ENCODE measurements around the gene NRAP. TPM values are rescaled to one million over a fixed set of nuclear protein-coding genes. Genes with fewer than 3 reads are reported as not detected.

Gene NRAP
- total RNA-seq, 1 experiment from 2014 or later, result not detected

DNA sequence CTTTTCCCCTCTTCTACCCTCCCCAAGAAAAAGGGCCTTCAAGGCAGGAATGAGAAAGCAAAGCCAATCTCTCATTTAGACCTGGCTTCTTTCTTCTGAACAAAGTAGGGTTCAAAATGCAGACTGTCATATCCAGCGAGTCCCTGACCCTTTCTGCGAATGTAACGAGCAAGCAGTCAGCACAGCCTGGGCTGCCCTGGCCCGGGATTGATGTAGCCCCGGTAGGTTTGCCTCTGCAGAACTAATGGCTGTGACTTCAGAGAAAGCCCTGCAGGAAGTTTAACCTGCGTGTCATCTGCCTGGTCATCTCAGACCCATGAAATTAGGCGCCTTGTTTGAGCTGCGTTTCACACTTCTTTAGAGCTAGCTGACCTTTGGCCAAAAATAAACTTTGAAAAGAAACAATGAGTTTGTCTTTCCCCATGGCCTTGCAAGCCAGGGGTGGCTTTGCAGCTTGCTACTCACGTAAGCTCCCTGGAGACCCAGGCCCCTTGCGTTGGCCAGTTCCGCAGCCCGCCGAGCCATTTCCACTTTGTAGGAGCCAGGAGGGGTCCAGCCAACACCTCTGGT lies 74.6 kb downstream of the NRAP start:
- H3K4me3 ChIP-seq (ENCODE audit: low read depth in 2 of 2, low read length in 2 of 2), result no peak overlapping the region
- CTCF ChIA-PET, result interaction anchor here (0.6 kb wide), 1 partner anchor 522 kb away, joined by 3 read pairs; no protein-coding TSS in a partner anchor
- ATAC-seq (no peak), DNase-seq (ENCODE audit: low read depth, low spot score) (no peak)
- H3K36me3 ChIP-seq (ENCODE audit: control insufficient read depth, insufficient read depth, low read length), result no peaks in the 10 kb centered on the region
- POLR2A ChIA-PET, result no interaction called here
- H3K4me1 ChIP-seq (ENCODE audit: control insufficient read depth, insufficient read depth, low read length), result no peaks in the 10 kb centered on the region
- BruUV-seq (replicated peaks), result no TSS peak
- intact Hi-C loops (cut with micrococcal nuclease; ENCODE audit: unreplicated experiment) (no loop called here), in situ Hi-C loops (cut with HindIII; ENCODE audit: low pct_unique_long_range_greater_than_20kb, low sequenced_read_pairs) (no loop called here)
- TF ChIP-seq TCF7L2 (IDR thresholded peaks at IDR 0.05; ENCODE audit: low read depth, low read length) (no peak), POLR2AphosphoS5 (IDR thresholded peaks at IDR 0.05; ENCODE audit: low read depth, low read length) (no peak), CTCF (IDR thresholded peaks at IDR 0.05) (no peak), SIN3A (IDR thresholded peaks at IDR 0.05; ENCODE audit: borderline replicate concordance, insufficient read depth, low read depth, low read length) (no peak)
- TF ChIP-seq, protein P1, sequence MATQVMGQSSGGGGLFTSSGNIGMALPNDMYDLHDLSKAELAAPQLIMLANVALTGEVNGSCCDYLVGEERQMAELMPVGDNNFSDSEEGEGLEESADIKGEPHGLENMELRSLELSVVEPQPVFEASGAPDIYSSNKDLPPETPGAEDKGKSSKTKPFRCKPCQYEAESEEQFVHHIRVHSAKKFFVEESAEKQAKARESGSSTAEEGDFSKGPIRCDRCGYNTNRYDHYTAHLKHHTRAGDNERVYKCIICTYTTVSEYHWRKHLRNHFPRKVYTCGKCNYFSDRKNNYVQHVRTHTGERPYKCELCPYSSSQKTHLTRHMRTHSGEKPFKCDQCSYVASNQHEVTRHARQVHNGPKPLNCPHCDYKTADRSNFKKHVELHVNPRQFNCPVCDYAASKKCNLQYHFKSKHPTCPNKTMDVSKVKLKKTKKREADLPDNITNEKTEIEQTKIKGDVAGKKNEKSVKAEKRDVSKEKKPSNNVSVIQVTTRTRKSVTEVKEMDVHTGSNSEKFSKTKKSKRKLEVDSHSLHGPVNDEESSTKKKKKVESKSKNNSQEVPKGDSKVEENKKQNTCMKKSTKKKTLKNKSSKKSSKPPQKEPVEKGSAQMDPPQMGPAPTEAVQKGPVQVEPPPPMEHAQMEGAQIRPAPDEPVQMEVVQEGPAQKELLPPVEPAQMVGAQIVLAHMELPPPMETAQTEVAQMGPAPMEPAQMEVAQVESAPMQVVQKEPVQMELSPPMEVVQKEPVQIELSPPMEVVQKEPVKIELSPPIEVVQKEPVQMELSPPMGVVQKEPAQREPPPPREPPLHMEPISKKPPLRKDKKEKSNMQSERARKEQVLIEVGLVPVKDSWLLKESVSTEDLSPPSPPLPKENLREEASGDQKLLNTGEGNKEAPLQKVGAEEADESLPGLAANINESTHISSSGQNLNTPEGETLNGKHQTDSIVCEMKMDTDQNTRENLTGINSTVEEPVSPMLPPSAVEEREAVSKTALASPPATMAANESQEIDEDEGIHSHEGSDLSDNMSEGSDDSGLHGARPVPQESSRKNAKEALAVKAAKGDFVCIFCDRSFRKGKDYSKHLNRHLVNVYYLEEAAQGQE (IDR thresholded peaks at IDR 0.05; ENCODE audit: insufficient read depth in 1 of 2, low read depth in 2 of 2, low read length in 1 of 2), result no peak
- no peaks in the 10 kb centered on the region for H3K9me3 ChIP-seq (ENCODE audit: control insufficient read depth, insufficient read depth, low read depth, low read length)
- H3K27ac ChIP-seq (ENCODE audit: low read length), result no peak overlapping the region
- peaks cover 15% of the 10 kb centered on the region for H3K27me3 ChIP-seq (ENCODE audit: control insufficient read depth, insufficient read depth, low read length)

- POLR2A ChIA-PET, result no interaction called here
These were observed 77.9 kb downstream of the NRAP start for GRCh38 chr10:113585949-113586348.

More at GRCh38 chr10:113585949-113586348, 77.9 kb downstream of the NRAP start:
- Histone ChIP-seq H3K27ac (ENCODE audit: low read length) (no peak overlapping the region), H3K4me1 (ENCODE audit: control insufficient read depth, insufficient read depth, low read length) (no peaks in the 10 kb centered on the region), H3K9me3 (ENCODE audit: control insufficient read depth, insufficient read depth, low read depth, low read length) (no peaks in the 10 kb centered on the region), H3K27me3 (ENCODE audit: control insufficient read depth, insufficient read depth, low read length) (peaks cover 26% of the 10 kb centered on the region), H3K4me3 (ENCODE audit: low read depth in 2 of 2, low read length in 2 of 2) (no peak overlapping the region), H3K36me3 (ENCODE audit: control insufficient read depth, insufficient read depth, low read length) (no peaks in the 10 kb centered on the region)
- CTCF ChIA-PET, result no interaction called here
- ATAC-seq (no peak), DNase-seq (ENCODE audit: low read depth, low spot score) (no peak)
- in situ Hi-C loops (cut with HindIII; ENCODE audit: low pct_unique_long_range_greater_than_20kb, low sequenced_read_pairs), result no loop called here
- BruUV-seq (replicated peaks), result no TSS peak
- intact Hi-C loops (cut with micrococcal nuclease; ENCODE audit: unreplicated experiment), result no loop called here
- TF ChIP-seq TCF7L2 (IDR thresholded peaks at IDR 0.05; ENCODE audit: low read depth, low read length) (no peak), POLR2AphosphoS5 (IDR thresholded peaks at IDR 0.05; ENCODE audit: low read depth, low read length) (no peak), CTCF (IDR thresholded peaks at IDR 0.05) (no peak), SIN3A (IDR thresholded peaks at IDR 0.05; ENCODE audit: borderline replicate concordance, insufficient read depth, low read depth, low read length) (no peak)
- TF ChIP-seq, protein P1 (IDR thresholded peaks at IDR 0.05; ENCODE audit: insufficient read depth in 1 of 2, low read depth in 2 of 2, low read length in 1 of 2), result no peak

All from Panc1 (cell line).